ENCODE data around the gene SLC4A1. TPM values are rescaled to one million over a fixed set of nuclear protein-coding genes. Genes with fewer than 3 reads are reported as not detected.

Gene SLC4A1
- total RNA-seq, 5 donors from 2014 or later (not counting 1 experiment from before 2014, with no cell fraction given): not detected

GRCh38 chr17:44217738-44218343 is 50.1 kb downstream of the SLC4A1 start:
- H3K4me1 ChIP-seq (ENCODE audit: control insufficient read depth in 1 of 2, extremely low read depth in 1 of 2, insufficient read depth in 2 of 2, low read length in 2 of 2): peaks cover 32 to 65% of the 10 kb centered on the region in 2 experiments

GRCh38 chr17:44216694-44217093 is 51.2 kb downstream of the SLC4A1 start:
- DNase-seq (peak in 1 of 35 experiments; percentile 18), ATAC-seq (replicated peaks in 1 of 4) (no peak)
- Histone ChIP-seq H3K27me3 (replicated peaks in 1 of 2; ENCODE audit: control insufficient read depth in 2 of 2, extremely low read depth in 1 of 2, insufficient read depth in 2 of 2, low read length in 1 of 2) (no peaks in the 10 kb centered on the region), H3K4me3 (ENCODE audit: control insufficient read depth in 1 of 2, extremely low read depth in 1 of 2, low read length in 1 of 2) (peak overlapping the region; percentile 70 to 78), H3K27ac (ENCODE audit: low read length) (peak overlapping the region; percentile 81), H3K9me3 (no peaks in the 10 kb centered on the region), H3K4me1 (ENCODE audit: control insufficient read depth in 1 of 2, extremely low read depth in 1 of 2, insufficient read depth in 2 of 2, low read length in 2 of 2) (peaks cover 32 to 66% of the 10 kb centered on the region in 2 experiments), H3K36me3 (ENCODE audit: control insufficient read depth in 2 of 2, extremely low read depth in 1 of 2, insufficient read depth in 1 of 2, low read length in 1 of 2) (peaks cover 7 to 42% of the 10 kb centered on the region in 2 donors)
- peak overlapping the region; percentile 80 to 84 (median 82) for H3K4me3 Mint-ChIP-seq
- peaks cover 0 to 1% of the 10 kb centered on the region in 2 donors for H3K27me3 Mint-ChIP-seq
- peaks cover 57 to 59% (median 58%) of the 10 kb centered on the region in 3 donors for H3K4me1 Mint-ChIP-seq
- 17% methylated on average over 3 of the region's 5 CpGs for WGBS (ENCODE audit: insufficient coverage)
- H3K36me3 Mint-ChIP-seq: peaks cover 34% of the 10 kb centered on the region
- ChIA-PET CTCF (interaction anchor here (0.6 to 1.3 kb wide), 4 partner anchors 10 to 137 kb away, joined by 3 read pairs; no protein-coding TSS in a partner anchor), POLR2A (interaction anchor here (0.6 to 0.7 kb wide), 2 partner anchors 17 to 147 kb away, joined by 3 to 14 read pairs; partner anchors contain the start of gene ATXN7L3 (in 1 of the 2))
- H3K9me3 Mint-ChIP-seq: no peaks in the 10 kb centered on the region
- peak overlapping the region; percentile 94 to 98 for H3K27ac Mint-ChIP-seq

More at GRCh38 chr17:44217738-44218343, 50.1 kb downstream of the SLC4A1 start:
- WGBS (ENCODE audit: insufficient coverage): 2% methylated on average over 10 of the region's 10 CpGs
- Histone ChIP-seq H3K27ac (ENCODE audit: low read length) (peak overlapping the region; percentile 72), H3K9me3 (no peaks in the 10 kb centered on the region), H3K4me3 (ENCODE audit: control insufficient read depth in 1 of 2, extremely low read depth in 1 of 2, low read length in 1 of 2) (peak overlapping the region; percentile 70 to 78), H3K27me3 (replicated peaks in 1 of 2; ENCODE audit: control insufficient read depth in 2 of 2, extremely low read depth in 1 of 2, insufficient read depth in 2 of 2, low read length in 1 of 2) (no peaks in the 10 kb centered on the region), H3K36me3 (ENCODE audit: control insufficient read depth in 2 of 2, extremely low read depth in 1 of 2, insufficient read depth in 1 of 2, low read length in 1 of 2) (peaks cover 4 to 35% of the 10 kb centered on the region in 2 donors)
- DNase-seq: no peak
- POLR2A ChIA-PET: no interaction called here
- H3K27me3 Mint-ChIP-seq: peaks cover 0 to 1% of the 10 kb centered on the region in 2 donors
- H3K4me3 Mint-ChIP-seq: peak overlapping the region; percentile 80 to 84 (median 82)
- no peak for ATAC-seq (replicated peaks in 1 of 4)
- peaks cover 57 to 58% (median 58%) of the 10 kb centered on the region in 3 donors for H3K4me1 Mint-ChIP-seq
- CTCF ChIA-PET: interaction anchor here (0.6 to 1.3 kb wide), 7 partner anchors 8 to 212 kb away, joined by 3 to 8 read pairs (median 3); no protein-coding TSS in a partner anchor
- peaks cover 34% of the 10 kb centered on the region for H3K36me3 Mint-ChIP-seq
- peak overlapping the region; percentile 94 to 98 for H3K27ac Mint-ChIP-seq
- no peaks in the 10 kb centered on the region for H3K9me3 Mint-ChIP-seq

GRCh38 chr17:44216173-44216572 is 51.8 kb downstream of the SLC4A1 start:
- ATAC-seq (replicated peaks in 1 of 4) (peak; percentile 8 to 23 (median 20)), DNase-seq (peak in 33 of 35 experiments; percentile 19 to 77 (median 53))
- Mint-ChIP-seq H3K4me1 (peaks cover 62 to 63% (median 63%) of the 10 kb centered on the region in 3 donors), H3K4me3 (peak overlapping the region; percentile 80 to 84 (median 82)), H3K36me3 (peaks cover 38% of the 10 kb centered on the region), H3K9me3 (no peaks in the 10 kb centered on the region), H3K27ac (peak overlapping the region; percentile 94 to 98), H3K27me3 (no peaks in the 10 kb centered on the region)
- WGBS (ENCODE audit: insufficient coverage): 7% methylated on average over 2 of the region's 5 CpGs
- CTCF ChIA-PET: interaction anchor here in 1 of 2 donors (0.9 to 1.3 kb wide), 3 partner anchors 10 to 111 kb away, joined by 3 read pairs; no protein-coding TSS in a partner anchor
- Histone ChIP-seq H3K36me3 (ENCODE audit: control insufficient read depth in 2 of 2, extremely low read depth in 1 of 2, insufficient read depth in 1 of 2, low read length in 1 of 2) (peaks cover 10 to 47% of the 10 kb centered on the region in 2 donors), H3K4me1 (ENCODE audit: control insufficient read depth in 1 of 2, extremely low read depth in 1 of 2, insufficient read depth in 2 of 2, low read length in 2 of 2) (peaks cover 32 to 70% of the 10 kb centered on the region in 2 experiments), H3K27ac (ENCODE audit: low read length) (peak overlapping the region; percentile 81), H3K9me3 (no peaks in the 10 kb centered on the region), H3K4me3 (ENCODE audit: control insufficient read depth in 1 of 2, extremely low read depth in 1 of 2, low read length in 1 of 2) (peak overlapping the region; percentile 70 to 78), H3K27me3 (replicated peaks in 1 of 2; ENCODE audit: control insufficient read depth in 2 of 2, extremely low read depth in 1 of 2, insufficient read depth in 2 of 2, low read length in 1 of 2) (no peaks in the 10 kb centered on the region)
- POLR2A ChIA-PET: interaction anchor here in 1 of 2 donors (0.6 kb wide), 1 partner anchor 16 kb away, joined by 14 read pairs; the partner anchor contains the start of gene ATXN7L3

GRCh38 chr17:44214896-44215295 is 53.0 kb downstream of the SLC4A1 start:
- POLR2A ChIA-PET: no interaction called here
- ATAC-seq (replicated peaks in 1 of 4) (no peak), DNase-seq (no peak)
- H3K36me3 ChIP-seq (ENCODE audit: control insufficient read depth in 2 of 2, extremely low read depth in 1 of 2, insufficient read depth in 1 of 2, low read length in 1 of 2): peaks cover 15 to 55% of the 10 kb centered on the region in 2 donors
- peaks cover 41% of the 10 kb centered on the region for H3K36me3 Mint-ChIP-seq
- WGBS (ENCODE audit: insufficient coverage): 88% methylated on average over 1 of the region's 6 CpGs
- H3K9me3 Mint-ChIP-seq: no peaks in the 10 kb centered on the region
- peak overlapping the region; percentile 81 for H3K27ac ChIP-seq (ENCODE audit: low read length)
- H3K4me1 ChIP-seq (ENCODE audit: control insufficient read depth in 1 of 2, extremely low read depth in 1 of 2, insufficient read depth in 2 of 2, low read length in 2 of 2): peaks cover 36 to 83% of the 10 kb centered on the region in 2 experiments
- no peaks in the 10 kb centered on the region for H3K27me3 ChIP-seq (replicated peaks in 1 of 2; ENCODE audit: control insufficient read depth in 2 of 2, extremely low read depth in 1 of 2, insufficient read depth in 2 of 2, low read length in 1 of 2)
- H3K27ac Mint-ChIP-seq: peak overlapping the region; percentile 94 to 98
- H3K4me3 ChIP-seq (ENCODE audit: control insufficient read depth in 1 of 2, extremely low read depth in 1 of 2, low read length in 1 of 2): no peak overlapping the region
- peaks cover 69 to 72% (median 70%) of the 10 kb centered on the region in 3 donors for H3K4me1 Mint-ChIP-seq
- peak overlapping the region; percentile 49 to 82 (median 80) for H3K4me3 Mint-ChIP-seq
- H3K27me3 Mint-ChIP-seq: no peaks in the 10 kb centered on the region
- CTCF ChIA-PET: no interaction called here
- H3K9me3 ChIP-seq: no peaks in the 10 kb centered on the region

GRCh38 chr17:44214230-44214494 is 53.8 kb downstream of the SLC4A1 start:
- Mint-ChIP-seq H3K4me1 (peaks cover 72 to 77% (median 73%) of the 10 kb centered on the region in 3 donors), H3K27me3 (no peaks in the 10 kb centered on the region), H3K36me3 (peaks cover 41% of the 10 kb centered on the region), H3K9me3 (no peaks in the 10 kb centered on the region), H3K4me3 (peak overlapping the region in 1 of 3 donors; percentile 80), H3K27ac (peak overlapping the region; percentile 94 to 98)
- ChIA-PET POLR2A (no interaction called here), CTCF (interaction anchor here in 1 of 2 donors (1.5 kb wide), 1 partner anchor 132 kb away, joined by 4 read pairs; no protein-coding TSS in a partner anchor)
- no peak for DNase-seq
- H3K9me3 ChIP-seq: no peaks in the 10 kb centered on the region
- ATAC-seq (replicated peaks in 1 of 4): no peak
- H3K27ac ChIP-seq (ENCODE audit: low read length): peak overlapping the region; percentile 46
- H3K4me3 ChIP-seq (ENCODE audit: control insufficient read depth in 1 of 2, extremely low read depth in 1 of 2, low read length in 1 of 2): no peak overlapping the region
- H3K36me3 ChIP-seq (ENCODE audit: control insufficient read depth in 2 of 2, extremely low read depth in 1 of 2, insufficient read depth in 1 of 2, low read length in 1 of 2): peaks cover 22 to 62% of the 10 kb centered on the region in 2 donors
- peaks cover 37 to 90% of the 10 kb centered on the region in 2 experiments for H3K4me1 ChIP-seq (ENCODE audit: control insufficient read depth in 1 of 2, extremely low read depth in 1 of 2, insufficient read depth in 2 of 2, low read length in 2 of 2)
- no CpG with 5 or more reads among the region's 1 CpG for WGBS (ENCODE audit: insufficient coverage)
- no peaks in the 10 kb centered on the region for H3K27me3 ChIP-seq (replicated peaks in 1 of 2; ENCODE audit: control insufficient read depth in 2 of 2, extremely low read depth in 1 of 2, insufficient read depth in 2 of 2, low read length in 1 of 2)

GRCh38 chr17:44213403-44214229 is 54.3 kb downstream of the SLC4A1 start:
- Histone ChIP-seq H3K36me3 (ENCODE audit: control insufficient read depth in 2 of 2, extremely low read depth in 1 of 2, insufficient read depth in 1 of 2, low read length in 1 of 2) (peaks cover 28 to 67% of the 10 kb centered on the region in 2 donors), H3K4me1 (ENCODE audit: control insufficient read depth in 1 of 2, extremely low read depth in 1 of 2, insufficient read depth in 2 of 2, low read length in 2 of 2) (peaks cover 38 to 95% of the 10 kb centered on the region in 2 experiments), H3K4me3 (ENCODE audit: control insufficient read depth in 1 of 2, extremely low read depth in 1 of 2, low read length in 1 of 2) (no peak overlapping the region), H3K27ac (ENCODE audit: low read length) (peak overlapping the region; percentile 46), H3K27me3 (replicated peaks in 1 of 2; ENCODE audit: control insufficient read depth in 2 of 2, extremely low read depth in 1 of 2, insufficient read depth in 2 of 2, low read length in 1 of 2) (no peaks in the 10 kb centered on the region), H3K9me3 (no peaks in the 10 kb centered on the region)
- DNase-seq: no peak
- ATAC-seq (replicated peaks in 1 of 4): no peak
- Mint-ChIP-seq H3K4me1 (peaks cover 74 to 78% (median 75%) of the 10 kb centered on the region in 3 donors), H3K4me3 (peak overlapping the region in 1 of 3 donors; percentile 80), H3K36me3 (peaks cover 42% of the 10 kb centered on the region), H3K27ac (peak overlapping the region; percentile 94 to 98), H3K27me3 (no peaks in the 10 kb centered on the region), H3K9me3 (no peaks in the 10 kb centered on the region)
- 90% methylated on average over 10 of the region's 15 CpGs for WGBS (ENCODE audit: insufficient coverage)
- ChIA-PET POLR2A (no interaction called here), CTCF (interaction anchor here (0.5 to 1.5 kb wide), 3 partner anchors 103 to 132 kb away, joined by 4 read pairs; no protein-coding TSS in a partner anchor)

Measured in T-cell (primary cell).